HG03097 (cell line): ENCODE results near the gene SLC8A1.
A peak's percentile ranks its signal among the peaks of the same experiment; 100 is the strongest.

Source experiments
- ATAC-seq: cut with Tn5 transposase; IDR thresholded peaks from one replicate; pipeline ENCODE4 v1.9.1; 2021; ENCODE audit not compliant: unreplicated experiment, low FRiP score

The SLC8A1 gene

DNA sequence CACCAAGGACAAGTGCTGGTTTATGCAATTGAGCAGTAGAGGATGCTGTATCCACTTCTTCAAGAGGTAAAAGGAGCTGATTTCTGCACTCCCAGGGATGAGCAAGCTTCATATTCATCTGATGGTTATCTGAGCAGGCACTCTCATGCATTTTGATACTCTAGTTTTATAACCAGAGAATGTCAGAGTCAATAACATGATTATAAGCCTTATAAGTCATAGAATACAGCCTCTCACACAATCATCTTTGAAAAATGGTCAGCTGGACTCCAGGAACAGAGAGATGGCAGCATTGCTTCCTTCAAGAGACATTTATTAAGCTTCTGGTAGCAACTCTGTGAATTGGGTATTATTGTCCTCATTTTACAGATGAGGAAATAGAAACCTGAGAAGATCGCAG lies 167.1 kb downstream of the SLC8A1 start:
- no peak for ATAC-seq

DNA sequence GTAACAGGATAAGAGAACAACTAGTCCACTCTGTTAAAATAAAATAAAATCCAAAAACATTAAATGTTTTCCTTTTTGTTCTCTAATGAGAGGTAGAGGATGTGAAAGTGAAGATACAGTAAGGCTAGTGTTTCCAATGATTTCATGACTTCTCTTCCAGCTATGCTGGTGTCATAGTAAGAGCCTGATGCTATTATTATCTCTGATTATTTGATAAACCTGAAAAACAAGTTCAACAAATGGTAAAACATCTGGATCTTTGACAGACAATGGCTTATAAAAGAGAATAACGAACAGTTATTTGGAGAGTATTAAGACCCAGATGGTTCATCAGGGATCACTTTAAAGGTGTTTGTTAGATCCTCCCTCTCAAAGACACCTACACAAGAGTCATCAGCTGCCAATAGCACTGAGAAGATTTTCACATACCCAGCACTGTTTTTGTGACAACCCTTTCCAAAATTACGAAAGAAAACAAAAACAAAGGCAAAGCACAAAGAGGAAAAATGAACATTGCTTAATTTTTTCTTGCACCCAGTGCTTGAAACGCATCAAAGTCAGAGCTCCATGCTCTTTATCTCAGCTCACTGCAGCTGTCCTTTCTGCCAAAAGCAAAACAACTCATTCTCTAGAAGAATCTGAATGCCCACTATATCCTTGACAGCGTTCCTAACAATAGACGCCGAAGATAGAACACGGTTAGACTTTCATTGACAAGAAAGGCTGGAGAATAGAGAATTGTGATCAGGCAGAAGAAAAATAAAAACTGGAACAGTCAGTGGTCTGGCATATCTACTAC lies 168.6 kb downstream of the SLC8A1 start:
- no peak for ATAC-seq

DNA sequence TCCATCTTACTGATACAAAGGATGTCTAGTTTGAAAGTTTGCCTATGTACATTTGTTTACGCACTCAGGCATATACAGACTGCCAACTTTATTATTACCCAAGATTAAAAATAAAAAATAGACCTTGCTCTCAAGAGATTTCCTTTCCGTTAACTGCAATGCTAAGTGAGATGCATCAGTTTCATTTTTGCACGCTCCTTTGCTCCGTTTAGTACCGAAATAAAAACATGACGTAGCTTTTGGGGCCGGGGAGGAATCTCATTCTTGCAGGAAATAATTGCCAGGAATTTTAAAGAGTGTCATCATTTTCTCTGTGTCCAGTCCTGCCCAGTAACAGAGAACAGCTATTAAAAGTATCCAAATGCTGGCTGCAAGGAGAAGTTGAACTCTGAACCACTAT lies 169.5 kb downstream of the SLC8A1 start:
- peak; percentile 43 for ATAC-seq

DNA sequence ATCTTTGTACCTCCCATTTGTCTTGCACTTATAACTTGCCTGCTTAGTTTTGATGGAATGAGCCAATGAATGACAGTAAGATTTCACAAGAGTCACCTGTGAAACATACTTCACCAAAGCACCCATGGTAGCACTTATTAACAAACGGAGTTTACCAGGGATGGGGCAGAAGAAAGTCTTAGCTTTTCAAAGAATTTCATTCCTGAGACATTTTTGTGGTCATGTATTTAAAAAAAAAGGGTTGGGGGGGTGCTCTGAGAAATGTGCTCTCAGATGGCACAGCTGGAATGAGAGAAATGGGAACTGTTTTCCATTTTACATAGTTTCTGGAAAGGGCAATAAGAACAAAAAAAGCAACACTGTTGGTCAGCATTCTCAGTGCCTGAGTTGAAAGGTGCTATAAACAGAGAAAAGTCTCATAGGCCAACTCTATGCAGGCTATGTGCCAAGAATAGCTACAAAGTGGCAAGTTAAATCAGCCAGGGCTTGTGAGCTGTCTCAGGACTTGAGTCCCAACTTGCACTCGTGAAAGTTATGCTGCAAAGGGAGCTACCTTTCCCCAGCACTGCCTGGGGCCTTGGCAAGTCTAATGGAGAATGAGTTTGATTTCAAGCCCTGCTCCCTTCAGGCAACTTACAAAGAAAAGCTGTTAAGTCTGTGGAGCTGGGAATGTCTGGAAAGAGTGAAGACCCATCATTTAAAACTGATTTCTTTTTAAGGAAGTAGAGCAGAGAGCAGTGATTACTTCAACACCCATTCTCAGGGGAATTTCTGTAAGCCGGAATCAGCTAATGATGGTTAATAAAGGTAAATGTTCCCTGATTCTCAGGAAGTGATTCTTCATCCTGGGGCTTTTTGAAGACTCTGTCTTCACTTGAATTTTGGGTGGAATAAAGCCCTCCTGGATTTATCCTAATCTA lies 170.6 kb downstream of the SLC8A1 start:
- ATAC-seq: no peak

DNA sequence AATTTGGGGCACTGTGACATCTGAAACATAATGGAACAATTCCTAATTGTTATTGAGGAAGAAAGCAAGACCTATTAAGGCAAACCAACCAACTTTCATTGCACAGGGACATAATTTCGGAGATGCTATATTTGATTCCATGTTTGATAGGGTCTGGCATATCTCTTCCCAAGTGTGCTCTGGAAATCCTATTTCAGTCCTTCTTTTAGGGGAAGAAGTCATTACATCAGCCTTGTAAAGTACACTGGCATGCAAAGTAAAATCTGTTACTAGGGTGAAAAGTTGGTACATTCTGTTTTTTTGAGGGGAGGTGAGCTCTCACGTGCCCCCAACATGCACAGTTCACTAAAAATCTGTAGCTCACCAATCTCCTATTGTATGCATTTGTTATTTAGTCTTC lies 172.4 kb downstream of the SLC8A1 start:
- ATAC-seq: no peak

DNA sequence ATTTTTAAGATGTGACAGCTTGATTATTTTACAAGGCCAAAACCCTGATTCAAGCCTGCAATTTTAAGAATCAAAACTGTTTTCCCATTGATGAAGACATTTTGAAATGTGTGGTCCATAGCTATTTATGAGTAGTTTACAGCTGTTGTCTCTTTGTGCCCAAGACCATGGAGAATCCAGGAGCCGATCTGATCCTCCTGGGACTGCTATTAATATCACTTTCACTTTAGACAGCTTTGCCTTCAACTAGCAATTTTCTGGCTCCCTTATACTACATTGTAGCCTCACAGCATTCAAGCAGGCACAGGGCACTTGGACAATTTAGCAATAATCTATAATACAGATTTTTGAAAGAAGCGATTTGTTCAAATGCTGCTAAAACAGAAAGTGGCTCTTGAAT lies 172.9 kb downstream of the SLC8A1 start:
- ATAC-seq: no peak

DNA sequence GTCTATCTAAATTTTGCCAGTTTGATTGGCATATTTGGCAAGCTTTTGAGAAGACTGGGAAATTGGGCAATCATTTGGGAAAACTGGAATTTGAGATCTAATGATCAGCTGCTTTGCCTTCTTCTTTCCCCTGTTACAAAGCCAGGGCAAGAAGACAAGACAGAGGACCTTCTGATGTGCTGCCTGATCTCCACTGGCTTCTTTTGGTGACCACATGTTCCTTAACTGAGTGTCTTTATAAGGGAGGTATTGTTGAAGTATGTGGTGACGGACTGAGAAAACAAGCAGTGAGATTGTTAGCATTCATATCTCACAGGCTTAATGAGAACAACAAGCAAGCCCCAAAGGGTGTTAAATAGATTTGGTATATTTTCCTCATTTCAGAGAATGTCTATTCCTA lies 175.8 kb downstream of the SLC8A1 start:
- ATAC-seq: no peak

DNA sequence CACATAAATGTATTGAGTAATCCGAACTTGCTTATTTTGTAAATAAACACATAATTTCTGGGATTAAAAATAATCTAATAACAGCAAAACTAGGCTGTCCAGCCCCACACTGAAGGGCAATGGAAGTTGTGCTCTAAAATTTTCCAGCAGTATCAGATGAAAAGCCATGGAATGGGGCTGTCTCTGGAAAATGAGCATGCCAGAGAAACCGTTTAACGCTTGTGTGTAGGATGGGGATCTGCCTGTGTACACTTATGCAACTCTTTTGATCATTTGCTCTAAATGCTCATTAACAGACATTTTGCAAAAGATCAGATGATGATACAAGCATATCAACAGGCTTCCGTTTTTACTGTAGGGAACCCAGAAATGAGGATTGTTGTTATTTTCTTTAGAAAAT lies 177.6 kb downstream of the SLC8A1 start:
- no peak for ATAC-seq

DNA sequence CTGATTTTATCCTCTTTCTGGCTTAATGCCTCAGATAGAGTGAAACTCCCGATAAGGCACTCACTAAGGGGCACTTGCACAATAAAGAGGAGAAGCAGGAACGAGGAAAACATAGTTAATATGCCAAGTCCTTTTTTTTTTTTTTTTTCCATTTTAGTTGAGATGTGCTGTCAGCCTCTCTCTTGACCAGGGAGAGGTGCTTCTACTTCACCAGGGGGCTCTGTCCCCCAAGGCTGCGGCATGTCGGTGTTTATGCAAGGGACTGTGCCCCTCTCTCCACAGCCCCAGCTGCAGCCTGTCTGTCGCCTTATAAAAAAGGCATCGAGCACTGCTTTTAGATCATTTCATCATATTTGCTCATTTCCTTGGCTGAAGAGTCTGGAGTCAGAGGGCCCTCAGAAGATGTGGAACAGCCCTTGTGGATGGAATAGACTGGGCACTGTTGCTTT lies 178.1 kb downstream of the SLC8A1 start:
- no peak for ATAC-seq

DNA sequence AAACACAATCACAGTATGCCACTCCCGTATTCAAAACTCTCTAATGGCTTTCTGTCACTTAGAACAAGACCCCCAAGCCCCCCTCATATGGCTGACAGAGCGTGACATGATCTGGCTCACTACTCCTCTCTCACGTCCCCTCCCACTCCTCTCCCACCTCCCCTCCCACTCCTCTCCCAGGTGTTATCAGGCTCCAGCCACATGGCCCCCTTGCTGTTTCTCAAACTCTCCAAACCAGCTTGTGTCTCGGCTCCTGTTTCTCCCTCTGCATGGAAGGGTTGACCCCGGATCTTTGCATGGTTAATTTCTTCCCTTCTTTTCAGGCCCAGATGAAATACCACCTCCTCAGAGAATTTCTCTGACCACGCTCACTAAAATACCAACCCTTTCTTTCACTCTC lies 180.8 kb downstream of the SLC8A1 start:
- no peak for ATAC-seq

DNA sequence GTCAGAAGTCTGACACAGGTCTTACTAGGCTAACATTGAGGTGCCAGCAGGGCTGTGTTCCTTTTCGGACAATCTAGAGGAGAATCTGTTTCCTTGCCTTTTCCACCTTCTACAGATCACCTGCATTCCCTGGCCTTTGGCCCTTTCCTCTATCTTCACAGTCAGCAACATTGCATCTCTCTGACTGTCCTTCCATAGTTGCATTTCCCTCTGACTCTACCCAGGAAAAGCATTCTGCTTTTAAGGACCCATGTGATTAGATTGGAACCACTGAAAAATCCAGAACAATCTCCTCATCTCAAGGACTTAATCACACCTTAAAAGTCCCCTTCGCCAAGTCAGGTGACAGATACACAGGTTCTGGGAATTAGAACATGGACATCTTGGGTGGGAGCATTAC lies 181.5 kb downstream of the SLC8A1 start:
- no peak for ATAC-seq

DNA sequence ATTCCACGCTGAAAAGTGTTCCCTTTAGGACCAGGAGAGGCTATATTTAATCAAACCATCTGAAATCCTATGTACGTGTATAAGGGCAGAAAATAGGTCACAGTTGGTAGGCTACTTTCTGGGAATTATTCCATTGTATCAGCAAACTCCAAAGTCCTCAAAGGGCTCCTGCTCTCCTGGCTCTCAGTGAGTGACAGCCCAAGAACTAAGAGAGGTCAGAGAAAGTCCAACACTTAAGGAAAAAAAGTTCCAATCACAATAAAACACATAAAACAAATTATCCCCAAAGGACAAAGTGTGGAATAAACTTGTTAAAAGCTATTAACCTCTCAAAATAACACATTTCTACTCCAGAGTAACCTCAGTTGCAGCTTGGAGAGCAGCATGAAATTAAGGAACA lies 183.3 kb downstream of the SLC8A1 start:
- no peak for ATAC-seq

DNA sequence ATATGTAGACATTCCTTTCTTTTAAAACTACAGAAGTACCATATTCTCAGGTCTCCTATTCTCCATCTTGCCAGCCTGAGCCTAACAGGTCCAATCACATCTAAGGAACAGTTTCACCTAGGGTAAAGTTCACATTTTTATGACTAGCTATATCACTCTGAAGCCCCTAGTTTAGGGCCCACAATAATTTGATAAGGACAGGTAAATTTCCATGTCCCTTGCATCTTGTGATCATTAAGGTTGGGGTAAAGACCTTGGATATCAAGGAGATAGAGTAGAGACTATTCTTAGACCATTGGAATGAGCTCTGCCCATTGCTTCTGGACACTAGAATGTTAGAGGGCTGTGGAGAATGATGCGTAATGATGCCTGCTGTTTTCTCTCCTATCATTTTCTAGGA lies 185.7 kb downstream of the SLC8A1 start:
- no peak for ATAC-seq

DNA sequence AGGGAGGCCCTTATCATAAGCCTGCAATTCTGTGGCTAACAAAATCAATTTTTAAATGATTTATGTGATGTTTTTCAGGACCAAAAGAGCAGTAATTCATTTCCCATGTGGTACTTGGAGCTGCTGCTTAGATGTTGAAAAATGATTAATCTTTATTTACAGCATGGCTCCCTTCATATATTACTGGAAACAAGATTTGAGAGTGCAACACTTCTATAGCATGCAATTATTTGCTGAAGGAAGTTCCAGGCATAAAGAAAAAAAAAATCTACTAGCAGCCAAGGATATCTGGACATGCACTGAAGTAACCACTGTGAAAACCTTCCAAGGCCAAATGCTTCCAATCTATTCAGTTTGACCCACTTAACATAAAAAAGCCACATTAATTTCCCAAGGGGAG lies 186.3 kb downstream of the SLC8A1 start:
- no peak for ATAC-seq

DNA sequence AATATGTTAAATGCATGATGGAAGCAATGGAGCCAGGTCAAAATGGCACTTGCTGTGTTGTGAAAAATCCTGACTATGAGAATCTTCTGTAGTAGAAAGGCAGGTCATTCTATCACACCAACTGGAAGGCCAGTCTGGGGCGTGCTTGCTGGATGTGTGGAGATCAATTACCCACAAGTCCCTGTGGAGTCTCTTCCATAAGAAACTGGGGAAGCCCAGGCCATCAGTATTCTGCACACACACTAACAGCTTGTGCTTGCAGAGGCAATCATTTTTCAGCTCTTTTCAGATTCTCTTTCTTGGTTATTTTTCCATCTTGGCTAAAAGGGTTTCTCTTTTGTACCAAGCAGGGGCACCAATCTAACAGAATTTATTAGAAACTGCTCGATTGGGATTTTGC lies 190.8 kb downstream of the SLC8A1 start:
- no peak for ATAC-seq

DNA sequence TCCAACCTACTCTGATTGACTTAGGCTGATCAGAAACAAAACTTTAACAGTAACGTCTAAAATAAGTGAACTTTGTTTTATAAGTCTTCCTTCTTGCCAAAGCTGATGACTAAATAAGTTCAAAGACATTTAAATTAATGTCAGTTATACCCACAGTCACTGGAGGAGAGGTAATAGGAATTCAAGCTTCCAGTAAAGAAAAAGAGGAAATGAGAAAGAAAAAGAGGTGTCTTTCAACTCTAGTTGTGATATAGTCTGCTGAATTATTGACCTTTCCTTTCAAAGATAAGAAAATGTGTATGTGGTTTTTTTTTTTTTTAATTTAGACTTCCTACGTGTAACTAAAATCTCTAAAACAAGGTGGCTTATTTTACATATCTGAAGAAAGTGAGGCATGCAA lies 191.5 kb downstream of the SLC8A1 start:
- ATAC-seq: no peak

DNA sequence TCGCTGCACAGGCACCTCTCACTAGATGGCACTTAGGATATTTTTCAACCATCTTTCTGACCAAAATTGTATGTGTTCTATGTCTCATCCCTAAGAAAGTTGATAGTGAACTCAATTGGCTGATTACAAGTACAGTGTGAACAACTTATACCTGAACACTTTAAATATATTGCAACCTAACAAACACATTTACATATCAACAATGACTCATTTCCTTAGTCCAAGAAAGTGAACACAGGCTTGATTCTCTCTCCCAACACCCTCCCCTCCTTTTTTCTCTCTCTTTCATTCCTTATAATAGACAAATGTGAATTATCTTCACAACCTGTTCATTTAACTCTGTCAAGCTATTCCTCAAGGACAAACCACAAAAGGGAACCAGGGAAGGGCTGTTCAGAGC lies 192.0 kb downstream of the SLC8A1 start:
- no peak for ATAC-seq

DNA sequence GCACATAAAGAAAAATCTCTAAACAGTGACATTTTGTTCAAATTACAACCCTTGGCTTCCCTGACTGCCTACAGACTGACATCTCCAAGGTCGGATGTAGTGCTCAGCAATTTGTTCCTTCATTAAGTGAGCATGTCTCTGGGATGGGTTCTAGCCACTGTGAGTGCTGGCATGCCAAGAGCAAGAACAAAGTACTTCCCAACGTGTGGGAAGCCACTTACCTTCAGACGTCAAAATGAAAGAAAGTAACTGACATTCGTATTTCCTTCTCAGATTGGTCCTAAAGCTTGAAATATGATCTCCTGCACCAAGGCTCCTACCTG lies 193.8 kb downstream of the SLC8A1 start:
- no peak for ATAC-seq

DNA sequence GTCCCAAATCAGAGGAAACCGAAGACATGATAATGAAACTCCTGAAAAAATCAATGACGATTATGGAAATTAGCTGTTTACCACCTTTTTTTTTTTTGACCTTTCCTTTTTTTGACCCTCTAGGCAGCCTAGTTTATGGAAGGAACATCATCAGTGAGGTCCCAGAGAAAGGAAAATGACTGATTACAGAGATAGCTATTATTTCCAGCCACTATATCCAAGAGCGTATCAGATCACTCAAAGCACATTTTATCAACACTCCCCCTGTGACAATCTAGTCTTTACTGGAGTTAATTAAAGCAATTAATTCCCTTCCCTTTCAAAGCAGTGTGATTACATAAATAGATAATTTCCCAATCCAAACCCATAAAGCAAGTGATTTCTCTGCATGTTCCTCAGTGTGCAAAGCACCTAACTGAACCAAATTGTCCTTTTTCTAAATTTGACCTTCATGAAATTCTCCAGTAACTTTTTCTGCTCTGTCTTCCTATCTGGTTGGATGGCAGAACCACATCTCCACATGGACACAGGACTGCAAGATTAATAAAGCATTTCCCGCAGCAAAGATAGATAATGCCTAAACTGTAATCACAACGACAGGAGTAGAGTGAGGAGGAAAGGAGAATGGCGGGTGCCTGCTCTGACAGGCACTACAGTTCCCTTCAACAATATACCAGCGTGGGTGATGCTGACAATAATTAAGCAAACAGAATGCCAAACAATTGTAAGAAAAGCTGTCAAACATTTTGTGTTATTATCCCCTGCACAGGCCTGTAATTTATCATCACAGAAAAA lies 194.4 kb downstream of the SLC8A1 start:
- ATAC-seq: no peak

DNA sequence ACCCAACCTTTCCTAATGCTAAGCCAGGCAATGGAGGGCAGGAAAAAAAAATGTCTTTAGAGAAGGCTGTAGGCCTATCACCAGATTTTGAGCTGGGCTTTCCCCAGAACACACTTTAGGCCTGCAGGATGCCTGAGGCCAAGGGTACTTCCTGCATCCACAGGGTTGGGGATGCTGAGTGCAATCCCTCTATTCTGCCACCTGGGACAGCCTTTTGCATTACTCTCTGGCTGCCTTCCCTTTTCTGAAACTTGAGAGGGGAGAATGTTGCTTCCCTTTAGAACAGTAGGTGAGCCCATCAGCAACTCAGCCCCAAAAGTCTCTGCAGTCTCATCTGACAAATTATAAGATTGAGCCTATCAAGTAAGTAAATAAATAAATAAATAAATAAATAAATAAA lies 195.2 kb downstream of the SLC8A1 start:
- ATAC-seq: no peak

DNA sequence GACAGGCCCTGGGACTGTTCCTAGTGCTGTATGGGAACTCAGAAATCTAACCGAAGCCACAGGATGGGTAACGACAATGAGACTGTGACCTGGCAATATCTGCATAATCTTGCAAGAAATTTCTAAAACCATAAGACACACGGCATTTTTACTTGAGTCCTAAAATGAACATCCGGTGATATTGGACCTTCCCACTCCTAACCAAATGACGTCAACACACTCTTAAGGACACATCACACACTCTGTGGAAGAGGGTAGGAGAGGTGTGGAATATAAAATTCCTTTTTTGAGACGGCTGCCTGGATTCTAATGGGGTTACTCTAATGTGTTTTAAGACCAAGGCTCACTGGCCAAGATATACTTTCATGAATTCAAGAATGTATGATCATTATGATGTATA lies 195.9 kb downstream of the SLC8A1 start:
- ATAC-seq: no peak
